SIG-M5 treated with dmso at 0.1 percent for 504 hours (cell line): ENCODE measurements around the gene DES.

Experiments used
- DNase-seq: peaks from one replicate; lab custom pipeline; 2025; ENCODE audit not compliant: unreplicated experiment; lab: John Stamatoyannopoulos, UW

The DES gene

GRCh38 chr2:219452361-219453317 is 34.5 kb downstream of the DES start:
- DNase-seq: no peak

- DNase-seq: no peak
These were observed 35.8 kb downstream of the DES start for GRCh38 chr2:219453671-219454590.

DNA sequence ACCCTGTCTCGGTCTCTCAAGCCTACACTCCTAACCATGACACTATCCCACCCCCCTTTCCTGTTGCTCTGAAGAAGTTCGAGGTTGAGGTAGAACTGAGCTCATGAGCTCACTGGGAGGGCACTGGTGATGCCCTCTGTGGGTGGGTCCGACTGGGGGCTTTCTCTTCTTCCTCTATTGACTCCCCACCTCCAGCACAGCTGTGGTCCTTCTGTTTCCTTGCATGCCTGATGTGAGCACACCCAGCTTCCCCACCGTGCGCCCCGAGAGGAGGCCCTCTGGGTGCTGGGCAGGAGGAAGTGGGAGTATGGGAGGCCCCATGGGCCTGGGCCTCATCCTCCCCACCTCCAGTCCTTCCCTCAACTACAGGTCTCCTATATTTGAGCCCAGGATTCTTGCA is 37.4 kb downstream of the DES start:
- DNase-seq: peak; percentile 74

DNA sequence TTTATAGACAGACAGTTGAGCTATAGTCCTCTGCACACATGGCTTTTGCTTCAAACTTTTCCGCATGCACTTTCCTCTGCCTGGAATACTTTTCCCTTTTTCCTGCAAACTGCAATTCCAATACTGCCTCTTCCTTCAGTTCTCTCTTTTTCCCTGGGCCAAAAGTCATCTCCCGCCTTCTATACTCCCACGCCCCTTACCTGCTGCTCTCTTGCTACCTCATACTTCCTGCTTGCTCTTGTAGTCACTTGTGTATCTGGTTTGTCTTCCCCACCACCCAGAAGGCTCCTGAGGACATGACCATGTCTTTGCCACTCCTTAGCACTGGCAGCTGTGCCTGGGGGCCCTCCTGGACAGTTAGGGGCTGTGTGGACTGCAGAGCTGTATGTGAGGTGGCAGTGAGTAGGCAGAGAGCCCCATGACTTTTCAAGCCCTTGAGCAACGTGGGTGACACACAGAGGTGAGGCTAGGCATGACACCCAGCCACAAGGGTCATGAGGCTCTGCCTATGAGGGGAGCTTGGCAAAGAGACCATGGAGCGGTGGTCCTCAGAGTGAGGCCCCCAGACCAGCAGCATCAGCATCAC is 39.7 kb downstream of the DES start:
- DNase-seq: peak; percentile 28

- DNase-seq: no peak
These were observed 40.8 kb downstream of the DES start for GRCh38 chr2:219458996-219459395.

DNA sequence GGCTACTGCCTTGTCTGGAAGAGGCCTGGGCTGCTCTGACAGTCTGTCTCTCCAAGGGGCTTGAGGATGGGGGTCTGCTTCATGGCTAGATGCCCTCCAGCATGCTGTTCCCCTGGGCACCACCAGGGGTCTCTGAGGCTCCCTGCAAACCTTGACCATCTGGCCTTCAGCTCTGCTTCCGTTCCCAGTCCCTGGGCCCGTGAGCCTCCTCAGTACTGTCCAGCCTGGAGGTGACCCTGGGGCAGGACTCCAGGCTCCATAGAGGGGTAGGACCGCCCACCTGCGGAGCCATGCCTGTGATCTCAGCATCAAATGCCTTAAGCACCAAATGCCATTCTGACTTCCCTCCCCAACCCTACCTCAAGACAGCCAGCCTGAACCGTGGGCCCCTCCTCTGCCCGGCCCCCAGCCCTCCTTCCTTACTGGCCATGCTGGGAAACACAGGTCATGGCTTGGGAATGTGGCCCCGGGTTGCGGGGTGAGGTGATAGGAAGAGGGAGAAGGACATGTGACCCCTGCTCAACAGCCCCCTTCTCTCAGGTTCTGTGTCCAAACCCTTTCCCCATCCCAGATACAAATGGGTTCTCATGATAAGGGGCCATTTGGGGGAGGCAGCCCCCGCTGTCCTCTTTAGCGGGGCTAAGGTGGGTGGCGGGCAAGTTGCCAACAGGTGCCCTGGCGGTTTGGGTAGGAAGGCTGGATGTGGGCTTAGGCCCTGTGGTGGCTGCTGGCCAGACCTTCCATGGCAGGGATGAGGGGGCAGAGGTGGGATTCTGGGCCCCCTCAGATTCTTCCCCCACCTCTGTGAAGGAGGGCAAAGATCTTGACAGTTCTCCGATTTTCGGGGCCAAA is 41.5 kb downstream of the DES start:
- DNase-seq: peak; percentile 51

GRCh38 chr2:219460424-219460926 is 42.3 kb downstream of the DES start:
- DNase-seq: no peak

- DNase-seq: no peak
These were observed 42.9 kb downstream of the DES start for GRCh38 chr2:219461047-219461514.

- DNase-seq: no peak
These were observed 43.5 kb downstream of the DES start for GRCh38 chr2:219461669-219462068.

- no peak for DNase-seq
These were observed 44.2 kb downstream of the DES start for GRCh38 chr2:219462349-219462748.

DNA sequence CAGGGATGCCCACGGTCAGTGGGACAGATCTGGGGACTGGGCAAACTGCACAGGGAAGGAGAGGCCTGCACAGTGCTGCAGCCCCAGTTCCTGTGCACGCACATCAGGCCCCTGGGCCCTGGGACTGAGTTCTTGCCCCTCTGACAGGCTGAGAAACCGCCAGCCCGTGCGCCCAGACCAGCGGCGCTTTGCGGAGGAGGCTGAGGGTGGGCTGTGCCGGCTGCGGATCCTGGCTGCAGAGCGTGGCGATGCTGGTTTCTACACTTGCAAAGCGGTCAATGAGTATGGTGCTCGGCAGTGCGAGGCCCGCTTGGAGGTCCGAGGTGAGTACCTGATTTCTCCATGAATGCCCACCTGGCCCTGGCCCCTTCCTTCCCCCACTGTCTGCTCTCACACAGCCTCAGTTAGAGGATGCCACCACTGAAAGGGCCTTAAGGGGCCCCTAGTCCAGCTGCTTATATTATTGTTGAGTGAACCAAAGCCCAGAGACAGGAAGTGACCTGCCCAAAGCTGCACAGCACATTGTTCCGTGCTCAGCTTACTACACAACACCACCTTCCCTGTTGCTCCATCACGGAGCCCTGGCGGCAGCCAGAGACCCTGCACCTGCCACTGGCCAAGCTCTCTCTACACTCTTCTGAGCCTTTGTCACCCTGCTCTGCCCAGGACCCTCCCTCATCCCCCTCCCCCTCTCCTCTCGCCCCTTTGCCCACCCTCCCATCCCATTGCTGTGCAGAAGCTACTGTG is 46.3 kb downstream of the DES start:
- DNase-seq: no peak

- no peak for DNase-seq
These were observed 47.7 kb downstream of the DES start for GRCh38 chr2:219465659-219466561.

DNA sequence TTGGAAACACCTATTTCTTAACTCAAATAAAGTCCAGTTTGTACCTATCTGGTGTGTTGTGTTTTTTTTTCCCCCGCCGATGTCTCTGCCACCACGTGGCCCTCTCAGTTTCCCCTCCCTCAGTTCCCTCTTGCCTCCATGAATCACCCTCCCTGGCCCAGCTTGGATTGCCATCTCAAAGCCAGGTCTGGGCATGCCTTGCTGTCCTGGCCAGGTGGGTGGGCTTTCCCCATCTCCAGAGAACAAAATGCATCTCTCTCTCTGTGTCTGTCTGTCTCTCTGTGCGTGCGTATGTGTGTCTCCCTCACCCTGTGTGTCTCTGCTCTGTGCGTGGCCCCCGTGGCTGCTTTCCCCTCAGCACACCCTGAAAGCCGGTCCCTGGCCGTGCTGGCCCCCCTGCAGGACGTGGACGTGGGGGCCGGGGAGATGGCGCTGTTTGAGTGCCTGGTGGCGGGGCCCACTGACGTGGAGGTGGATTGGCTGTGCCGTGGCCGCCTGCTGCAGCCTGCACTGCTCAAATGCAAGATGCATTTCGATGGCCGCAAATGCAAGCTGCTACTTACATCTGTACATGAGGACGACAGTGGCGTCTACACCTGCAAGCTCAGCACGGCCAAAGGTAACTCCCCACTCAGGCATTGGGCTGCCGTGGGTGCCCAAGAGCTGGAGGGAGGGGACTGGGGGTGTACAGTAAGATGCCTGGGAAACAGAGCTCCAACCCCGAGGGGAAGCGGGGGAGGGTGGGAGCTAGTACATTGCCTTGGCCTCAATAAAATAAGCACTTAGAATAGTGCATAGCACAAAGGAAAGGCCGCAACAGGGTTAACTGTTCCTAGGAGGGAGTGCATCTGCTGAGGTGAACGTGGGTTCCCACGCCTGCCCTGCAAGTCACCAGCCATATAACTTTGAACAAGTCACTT is 48.9 kb downstream of the DES start:
- no peak for DNase-seq

DNA sequence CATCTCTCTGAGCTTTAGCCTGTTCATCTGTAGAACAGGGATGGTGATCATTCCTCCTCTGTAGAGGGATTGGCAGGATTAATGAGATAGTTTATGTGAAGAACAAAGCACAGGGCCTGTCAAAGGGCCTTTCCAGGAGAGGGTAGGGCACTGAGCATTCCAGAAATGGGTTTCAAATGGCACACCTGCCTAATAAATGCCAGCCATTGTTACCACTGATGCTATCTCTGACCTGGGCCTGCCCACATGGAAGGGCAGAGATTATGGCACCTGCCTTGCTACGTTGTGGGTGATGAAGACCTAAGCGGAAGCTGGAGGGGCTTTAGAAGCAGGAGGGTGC is 49.5 kb downstream of the DES start:
- DNase-seq: no peak

- DNase-seq: no peak
These were observed 50.4 kb downstream of the DES start for GRCh38 chr2:219468410-219469185.

DNA sequence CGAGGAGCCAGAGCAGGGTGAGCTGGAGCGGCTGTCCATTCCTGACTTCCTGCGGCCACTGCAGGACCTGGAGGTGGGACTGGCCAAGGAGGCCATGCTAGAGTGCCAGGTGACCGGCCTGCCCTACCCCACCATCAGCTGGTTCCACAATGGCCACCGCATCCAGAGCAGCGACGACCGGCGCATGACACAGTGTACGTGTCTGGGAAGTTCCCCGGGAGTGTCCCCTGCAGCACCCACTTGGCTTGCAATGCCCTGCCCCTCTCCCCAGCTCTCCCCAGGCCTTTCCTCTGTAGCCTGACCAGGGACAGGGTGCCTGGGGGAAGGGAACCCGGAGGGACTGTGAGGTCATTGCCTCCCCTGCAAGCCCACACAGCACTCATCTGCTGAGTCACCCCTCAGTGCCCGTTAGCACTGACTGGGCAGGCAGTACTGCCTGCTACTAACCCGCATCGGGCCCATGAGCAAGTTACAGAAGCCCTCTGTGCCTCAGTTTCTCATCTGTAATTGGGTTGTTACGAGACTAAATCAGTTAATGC is 51.1 kb downstream of the DES start:
- DNase-seq: no peak
